ENCODE measurements around the gene C3. TPM values are rescaled to one million over a fixed set of nuclear protein-coding genes. Genes with fewer than 3 reads are reported as not detected.
"Not testable (repeated sequence)": the region's sequence is repeated elsewhere in the genome, so short reads cannot be mapped to it uniquely, and the experiment has no call there.

The C3 gene
- total RNA-seq, 1 experiment from 2014 or later = not detected

DNA sequence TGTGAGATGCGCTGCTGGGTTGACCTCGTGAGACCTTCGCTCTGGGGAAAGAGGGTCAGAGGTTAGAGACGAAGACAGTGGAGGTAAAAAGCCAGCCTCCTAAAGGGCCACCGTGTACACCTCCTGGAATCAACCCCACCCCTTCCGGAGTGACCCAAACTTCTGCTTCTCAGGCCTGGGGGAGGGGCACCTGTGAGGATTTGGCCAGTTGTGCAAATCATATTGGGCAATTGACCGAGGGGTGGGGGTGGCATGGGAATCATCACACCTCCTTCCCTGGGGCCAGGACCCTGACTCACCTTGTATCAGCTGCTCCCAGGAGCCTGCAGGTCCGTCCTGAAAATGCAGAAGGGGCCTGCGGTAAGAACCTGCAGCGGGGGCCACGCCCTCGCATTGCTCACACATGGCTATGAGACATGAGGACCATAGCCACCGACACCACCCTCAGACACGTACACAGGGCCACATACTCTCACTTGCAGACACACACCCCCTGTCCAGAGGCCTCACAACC lies 53.3 kb downstream of the C3 start:
- Histone ChIP-seq H3K4me1 (ENCODE audit: low read length) (peaks cover 10% of the 10 kb centered on the region), H3K27me3 (ENCODE audit: low read length) (no peaks in the 10 kb centered on the region), H3K9ac (ENCODE audit: low read length) (no peak overlapping the region), H3K9me2 (replicated peaks; ENCODE audit: insufficient read depth, low read length) (no peaks in the 10 kb centered on the region), H3K79me2 (ENCODE audit: low read length) (no peaks in the 10 kb centered on the region), H3K9me3 (ENCODE audit: low read length) (no peaks in the 10 kb centered on the region), H3K4me3 (ENCODE audit: low read length) (no peak overlapping the region), H2AFZ (ENCODE audit: low read length) (no peak overlapping the region), H3K4me2 (ENCODE audit: low read depth, low read length, poor library complexity, severe bottlenecking) (no peak overlapping the region), H3K27ac (ENCODE audit: low read length) (no peak overlapping the region), H4K20me1 (ENCODE audit: insufficient read depth, low read depth, low read length) (no peaks in the 10 kb centered on the region), H3K36me3 (ENCODE audit: insufficient read depth, low read length) (no peaks in the 10 kb centered on the region)
- DNase-seq = no peak

DNA sequence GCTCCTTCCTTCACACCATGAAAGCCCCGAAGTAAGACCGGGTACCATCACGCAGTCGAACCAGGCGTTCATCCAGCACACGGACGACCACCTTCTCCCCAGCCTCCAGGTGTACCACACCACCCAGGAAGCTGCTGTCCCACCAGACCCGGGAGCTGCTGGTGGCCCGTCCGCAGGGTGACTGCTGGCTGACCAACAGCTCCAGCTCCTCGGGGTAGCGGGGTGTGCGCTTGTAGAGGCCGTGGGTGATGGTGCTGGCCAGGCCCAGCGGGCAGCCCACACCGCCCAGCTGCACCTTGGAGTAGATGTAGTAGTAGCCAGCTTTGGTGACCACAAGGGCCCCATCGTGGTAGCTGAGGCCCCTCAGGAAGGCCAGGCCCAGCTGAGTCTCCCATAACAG lies 55.5 kb downstream of the C3 start:
- Histone ChIP-seq H3K4me1 (ENCODE audit: low read length) (peaks cover 3% of the 10 kb centered on the region), H3K9me3 (ENCODE audit: low read length) (no peaks in the 10 kb centered on the region), H3K36me3 (ENCODE audit: insufficient read depth, low read length) (no peaks in the 10 kb centered on the region), H2AFZ (ENCODE audit: low read length) (no peak overlapping the region), H3K4me2 (ENCODE audit: low read depth, low read length, poor library complexity, severe bottlenecking) (no peak overlapping the region), H3K4me3 (ENCODE audit: low read length) (no peak overlapping the region), H4K20me1 (ENCODE audit: insufficient read depth, low read depth, low read length) (no peaks in the 10 kb centered on the region), H3K9ac (ENCODE audit: low read length) (no peak overlapping the region), H3K79me2 (ENCODE audit: low read length) (no peaks in the 10 kb centered on the region), H3K9me2 (replicated peaks; ENCODE audit: insufficient read depth, low read length) (no peaks in the 10 kb centered on the region), H3K27me3 (ENCODE audit: low read length) (no peaks in the 10 kb centered on the region), H3K27ac (ENCODE audit: low read length) (no peak overlapping the region)
- no peak for DNase-seq

GRCh38 chr19:6663236-6664201 lies 56.9 kb downstream of the C3 start:
- no peaks in the 10 kb centered on the region for H3K36me3 ChIP-seq (ENCODE audit: insufficient read depth, low read length)
- no peak overlapping the region for H3K9ac ChIP-seq (ENCODE audit: low read length)
- H3K9me3 ChIP-seq (ENCODE audit: low read length) = no peaks in the 10 kb centered on the region
- no peaks in the 10 kb centered on the region for H3K9me2 ChIP-seq (replicated peaks; ENCODE audit: insufficient read depth, low read length)
- H3K4me2 ChIP-seq (ENCODE audit: low read depth, low read length, poor library complexity, severe bottlenecking) = no peak overlapping the region
- no peaks in the 10 kb centered on the region for H3K27me3 ChIP-seq (ENCODE audit: low read length)
- no peak overlapping the region for H3K4me3 ChIP-seq (ENCODE audit: low read length)
- no peaks in the 10 kb centered on the region for H3K79me2 ChIP-seq (ENCODE audit: low read length)
- H2AFZ ChIP-seq (ENCODE audit: low read length) = no peak overlapping the region
- no peaks in the 10 kb centered on the region for H3K4me1 ChIP-seq (ENCODE audit: low read length)
- DNase-seq = no peak
- H4K20me1 ChIP-seq (ENCODE audit: insufficient read depth, low read depth, low read length) = no peaks in the 10 kb centered on the region
- no peak overlapping the region for H3K27ac ChIP-seq (ENCODE audit: low read length)

GRCh38 chr19:6662702-6663101 lies 57.7 kb downstream of the C3 start:
- H3K9ac ChIP-seq (ENCODE audit: low read length) = no peak overlapping the region
- no peak overlapping the region for H3K4me3 ChIP-seq (ENCODE audit: low read length)
- no peaks in the 10 kb centered on the region for H3K79me2 ChIP-seq (ENCODE audit: low read length)
- no peaks in the 10 kb centered on the region for H3K27me3 ChIP-seq (ENCODE audit: low read length)
- H3K27ac ChIP-seq (ENCODE audit: low read length) = no peak overlapping the region
- H3K9me3 ChIP-seq (ENCODE audit: low read length) = no peaks in the 10 kb centered on the region
- no peaks in the 10 kb centered on the region for H3K4me1 ChIP-seq (ENCODE audit: low read length)
- no peak for DNase-seq
- no peak overlapping the region for H3K4me2 ChIP-seq (ENCODE audit: low read depth, low read length, poor library complexity, severe bottlenecking)
- H3K9me2 ChIP-seq (replicated peaks; ENCODE audit: insufficient read depth, low read length) = no peaks in the 10 kb centered on the region
- no peaks in the 10 kb centered on the region for H4K20me1 ChIP-seq (ENCODE audit: insufficient read depth, low read depth, low read length)
- H2AFZ ChIP-seq (ENCODE audit: low read length) = no peak overlapping the region
- no peaks in the 10 kb centered on the region for H3K36me3 ChIP-seq (ENCODE audit: insufficient read depth, low read length)

GRCh38 chr19:6661509-6662244 lies 58.8 kb downstream of the C3 start:
- not testable (repeated sequence) for H3K4me1 ChIP-seq (ENCODE audit: low read length); H3K36me3 ChIP-seq (ENCODE audit: insufficient read depth, low read length); DNase-seq; H3K27me3 ChIP-seq (ENCODE audit: low read length); H3K9me2 ChIP-seq (replicated peaks; ENCODE audit: insufficient read depth, low read length); H3K27ac ChIP-seq (ENCODE audit: low read length); H3K9me3 ChIP-seq (ENCODE audit: low read length); H3K9ac ChIP-seq (ENCODE audit: low read length); H4K20me1 ChIP-seq (ENCODE audit: insufficient read depth, low read depth, low read length); H3K4me2 ChIP-seq (ENCODE audit: low read depth, low read length, poor library complexity, severe bottlenecking); H3K79me2 ChIP-seq (ENCODE audit: low read length); H3K4me3 ChIP-seq (ENCODE audit: low read length); H2AFZ ChIP-seq (ENCODE audit: low read length)

- Histone ChIP-seq H3K79me2 (ENCODE audit: low read length) (no peaks in the 10 kb centered on the region), H3K9me3 (ENCODE audit: low read length) (no peaks in the 10 kb centered on the region), H3K4me2 (ENCODE audit: low read depth, low read length, poor library complexity, severe bottlenecking) (no peak overlapping the region), H3K9me2 (replicated peaks; ENCODE audit: insufficient read depth, low read length) (no peaks in the 10 kb centered on the region), H3K4me1 (ENCODE audit: low read length) (no peaks in the 10 kb centered on the region), H3K4me3 (ENCODE audit: low read length) (no peak overlapping the region), H3K27ac (ENCODE audit: low read length) (no peak overlapping the region), H3K27me3 (ENCODE audit: low read length) (no peaks in the 10 kb centered on the region), H3K36me3 (ENCODE audit: insufficient read depth, low read length) (no peaks in the 10 kb centered on the region), H2AFZ (ENCODE audit: low read length) (no peak overlapping the region), H3K9ac (ENCODE audit: low read length) (no peak overlapping the region), H4K20me1 (ENCODE audit: insufficient read depth, low read depth, low read length) (no peaks in the 10 kb centered on the region)
- DNase-seq = no peak
Measured at GRCh38 chr19:6660930-6661329, 59.5 kb downstream of the C3 start.

- not testable (repeated sequence) for H4K20me1 ChIP-seq (ENCODE audit: insufficient read depth, low read depth, low read length); H2AFZ ChIP-seq (ENCODE audit: low read length); H3K79me2 ChIP-seq (ENCODE audit: low read length); H3K4me2 ChIP-seq (ENCODE audit: low read depth, low read length, poor library complexity, severe bottlenecking); DNase-seq; H3K9me2 ChIP-seq (replicated peaks; ENCODE audit: insufficient read depth, low read length); H3K9me3 ChIP-seq (ENCODE audit: low read length); H3K4me3 ChIP-seq (ENCODE audit: low read length); H3K27me3 ChIP-seq (ENCODE audit: low read length); H3K27ac ChIP-seq (ENCODE audit: low read length); H3K9ac ChIP-seq (ENCODE audit: low read length); H3K36me3 ChIP-seq (ENCODE audit: insufficient read depth, low read length); H3K4me1 ChIP-seq (ENCODE audit: low read length)
Measured at GRCh38 chr19:6656390-6656789, 64.1 kb downstream of the C3 start.

Data from Karpas-422 (cell line).